ENCODE data around the gene RAB10. TPM values are rescaled to one million over a fixed set of nuclear protein-coding genes. Genes with fewer than 3 reads are reported as not detected.

Gene RAB10
- total RNA-seq, 4 donors from 2014 or later = 89.5 to 140 (median 134) TPM

- intact Hi-C loops (cut with DNase I) = no loop called here
- peaks cover 14 to 30% of the 10 kb centered on the region in 2 donors for H3K4me1 ChIP-seq
These were observed 1.3 kb downstream of the RAB10 start for GRCh38 chr2:26035090-26035743.

GRCh38 chr2:26039603-26040323 is 5.9 kb downstream of the RAB10 start:
- peaks cover 14 to 37% of the 10 kb centered on the region in 2 donors for H3K4me1 ChIP-seq
- H3K9me3 ChIP-seq = no peaks in the 10 kb centered on the region
- H3K4me3 ChIP-seq (replicated peaks in 1 of 3) = no peak overlapping the region
- no peak for TF ChIP-seq POLR2A (IDR thresholded peaks at IDR 0.05)
- no peak for TF ChIP-seq CTCF (IDR thresholded peaks at IDR 0.05)
- H3K27ac ChIP-seq = no peak overlapping the region
- no peaks in the 10 kb centered on the region for H3K27me3 ChIP-seq
- DNase-seq = no peak
- H3K36me3 ChIP-seq = no peaks in the 10 kb centered on the region
- intact Hi-C loops (cut with DNase I) = no loop called here
- 77 to 86% methylated on average over 9 of the region's 9 CpGs for WGBS, 2 donors

More at GRCh38 chr2:26035090-26035743, 1.3 kb downstream of the RAB10 start:
- H3K4me3 ChIP-seq (replicated peaks in 1 of 3) = peak overlapping the region; percentile 49 to 96 (median 72)
- H3K36me3 ChIP-seq = no peaks in the 10 kb centered on the region
- peak overlapping the region in 2 of 3 donors; percentile 82 to 97 for H3K27ac ChIP-seq
- H3K27me3 ChIP-seq = no peaks in the 10 kb centered on the region
- WGBS, 2 donors = 3% methylated on average over 12 of the region's 12 CpGs
- TF ChIP-seq POLR2A (IDR thresholded peaks at IDR 0.05) (no peak), CTCF (IDR thresholded peaks at IDR 0.05) (no peak)
- DNase-seq = no peak
- H3K9me3 ChIP-seq = no peaks in the 10 kb centered on the region

GRCh38 chr2:26043109-26043508 is 9.2 kb downstream of the RAB10 start:
- Histone ChIP-seq H3K27ac (no peak overlapping the region), H3K36me3 (no peaks in the 10 kb centered on the region), H3K4me3 (replicated peaks in 1 of 3) (no peak overlapping the region), H3K27me3 (no peaks in the 10 kb centered on the region), H3K4me1 (peaks cover 10 to 17% of the 10 kb centered on the region in 2 donors), H3K9me3 (no peaks in the 10 kb centered on the region)
- TF ChIP-seq CTCF (IDR thresholded peaks at IDR 0.05) = no peak
- no peak for TF ChIP-seq POLR2A (IDR thresholded peaks at IDR 0.05)
- intact Hi-C loops (cut with DNase I) = no loop called here
- WGBS, 2 donors = 94% methylated on average over 4 to 5 of the region's 5 CpGs
- DNase-seq = no peak

- H3K4me3 ChIP-seq (replicated peaks in 1 of 3) = no peak overlapping the region
- TF ChIP-seq POLR2A (IDR thresholded peaks at IDR 0.05) (no peak), CTCF (IDR thresholded peaks at IDR 0.05) (no peak)
- WGBS, 2 donors = 56 to 59% methylated on average over 8 of the region's 8 CpGs
- H3K36me3 ChIP-seq = no peaks in the 10 kb centered on the region
- intact Hi-C loops (cut with DNase I) = no loop called here
- peaks cover 10 to 15% of the 10 kb centered on the region in 2 donors for H3K4me1 ChIP-seq
- peak overlapping the region in 1 of 3 donors; percentile 19 for H3K27ac ChIP-seq
- no peaks in the 10 kb centered on the region for H3K9me3 ChIP-seq
- H3K27me3 ChIP-seq = no peaks in the 10 kb centered on the region
- DNase-seq = peak; percentile 21 to 41
These were observed 10.2 kb downstream of the RAB10 start for GRCh38 chr2:26043862-26044696.

Measured in thyroid gland (tissue), 4 donors.